ENCODE results near the gene GVQW3. TPM values are rescaled to one million over a fixed set of nuclear protein-coding genes. Genes with fewer than 3 reads are reported as not detected.

Gene GVQW3
- total RNA-seq, 1 experiment from 2014 or later: 15.8 TPM

DNA sequence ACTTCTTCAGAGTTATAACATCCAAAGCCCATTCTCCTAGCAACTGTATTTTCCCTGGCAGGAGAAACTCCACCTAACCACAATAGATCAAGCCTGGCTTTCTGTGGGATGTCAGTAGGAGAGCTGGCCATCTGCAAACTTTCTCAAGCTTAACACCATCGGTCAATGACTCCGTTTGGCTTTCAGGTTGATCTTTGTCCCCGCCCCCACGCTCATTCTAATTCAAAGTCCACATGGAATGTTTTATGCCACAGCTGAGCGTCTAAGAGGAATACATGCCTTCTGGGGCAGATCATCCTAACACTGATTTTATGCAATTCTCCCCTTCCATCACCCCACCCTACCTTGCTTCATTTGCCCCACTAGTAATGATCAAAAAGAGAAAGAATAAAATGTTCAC, 4.8 kb downstream of the GVQW3 start:
- intact Hi-C loops (cut with micrococcal nuclease; ENCODE audit: unreplicated experiment): no loop called here
- no peaks in the 10 kb centered on the region for H3K9me3 Mint-ChIP-seq (ENCODE audit: unreplicated experiment)
- TF ChIP-seq, protein P1, sequence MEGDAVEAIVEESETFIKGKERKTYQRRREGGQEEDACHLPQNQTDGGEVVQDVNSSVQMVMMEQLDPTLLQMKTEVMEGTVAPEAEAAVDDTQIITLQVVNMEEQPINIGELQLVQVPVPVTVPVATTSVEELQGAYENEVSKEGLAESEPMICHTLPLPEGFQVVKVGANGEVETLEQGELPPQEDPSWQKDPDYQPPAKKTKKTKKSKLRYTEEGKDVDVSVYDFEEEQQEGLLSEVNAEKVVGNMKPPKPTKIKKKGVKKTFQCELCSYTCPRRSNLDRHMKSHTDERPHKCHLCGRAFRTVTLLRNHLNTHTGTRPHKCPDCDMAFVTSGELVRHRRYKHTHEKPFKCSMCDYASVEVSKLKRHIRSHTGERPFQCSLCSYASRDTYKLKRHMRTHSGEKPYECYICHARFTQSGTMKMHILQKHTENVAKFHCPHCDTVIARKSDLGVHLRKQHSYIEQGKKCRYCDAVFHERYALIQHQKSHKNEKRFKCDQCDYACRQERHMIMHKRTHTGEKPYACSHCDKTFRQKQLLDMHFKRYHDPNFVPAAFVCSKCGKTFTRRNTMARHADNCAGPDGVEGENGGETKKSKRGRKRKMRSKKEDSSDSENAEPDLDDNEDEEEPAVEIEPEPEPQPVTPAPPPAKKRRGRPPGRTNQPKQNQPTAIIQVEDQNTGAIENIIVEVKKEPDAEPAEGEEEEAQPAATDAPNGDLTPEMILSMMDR (IDR thresholded peaks at IDR 0.05; ENCODE audit: insufficient read depth in 1 of 2, low read depth in 1 of 2, low read length in 1 of 2, severe bottlenecking in 1 of 2, unreplicated experiment in 1 of 2): no peak
- CTCF ChIA-PET: interaction anchor here (1.2 kb wide), 1 partner anchor 60 kb away, joined by 6 read pairs; no protein-coding TSS in a partner anchor
- H3K4me3 ChIP-seq (ENCODE audit: low read depth, low read length): no peak overlapping the region
- H3K36me3 ChIP-seq (ENCODE audit: control insufficient read depth, insufficient read depth, low read length): no peaks in the 10 kb centered on the region
- POLR2A ChIA-PET: no interaction called here
- peaks cover 27% of the 10 kb centered on the region for H3K4me1 Mint-ChIP-seq (ENCODE audit: low read depth, unreplicated experiment)
- BruUV-seq (replicated peaks): no TSS peak
- no peak overlapping the region for H3K27ac Mint-ChIP-seq (ENCODE audit: unreplicated experiment)
- H3K36me3 Mint-ChIP-seq (ENCODE audit: insufficient read depth, unreplicated experiment): peaks cover 6% of the 10 kb centered on the region
- H3K27me3 Mint-ChIP-seq (ENCODE audit: insufficient read depth, unreplicated experiment): no peaks in the 10 kb centered on the region
- no peak overlapping the region for H3K4me3 Mint-ChIP-seq (ENCODE audit: unreplicated experiment)
- no peaks in the 10 kb centered on the region for H3K9me3 ChIP-seq
- H3K4me1 ChIP-seq: peaks cover 21% of the 10 kb centered on the region
- peak; percentile 56 to 57 for DNase-seq
- no peaks in the 10 kb centered on the region for H3K27me3 ChIP-seq (replicated peaks; ENCODE audit: control insufficient read depth, insufficient read depth, low read length)

GRCh38 chr11:76388408-76388807, 7.3 kb downstream of the GVQW3 start:
- peaks cover 15% of the 10 kb centered on the region for H3K4me1 Mint-ChIP-seq (ENCODE audit: low read depth, unreplicated experiment)
- TF ChIP-seq, protein P1 (IDR thresholded peaks at IDR 0.05; ENCODE audit: insufficient read depth in 1 of 2, low read depth in 1 of 2, low read length in 1 of 2, severe bottlenecking in 1 of 2, unreplicated experiment in 1 of 2): no peak
- H3K36me3 Mint-ChIP-seq (ENCODE audit: insufficient read depth, unreplicated experiment): peaks cover 4% of the 10 kb centered on the region
- intact Hi-C loops (cut with micrococcal nuclease; ENCODE audit: unreplicated experiment): no loop called here
- Histone ChIP-seq H3K36me3 (ENCODE audit: control insufficient read depth, insufficient read depth, low read length) (no peaks in the 10 kb centered on the region), H3K4me1 (peaks cover 13% of the 10 kb centered on the region), H3K9me3 (no peaks in the 10 kb centered on the region), H3K27me3 (replicated peaks; ENCODE audit: control insufficient read depth, insufficient read depth, low read length) (no peaks in the 10 kb centered on the region), H3K4me3 (ENCODE audit: low read depth, low read length) (no peak overlapping the region)
- POLR2A ChIA-PET: no interaction called here
- no peaks in the 10 kb centered on the region for H3K9me3 Mint-ChIP-seq (ENCODE audit: unreplicated experiment)
- CTCF ChIA-PET: no interaction called here
- no peak overlapping the region for H3K27ac Mint-ChIP-seq (ENCODE audit: unreplicated experiment)
- no TSS peak for BruUV-seq (replicated peaks)
- H3K4me3 Mint-ChIP-seq (ENCODE audit: unreplicated experiment): no peak overlapping the region
- H3K27me3 Mint-ChIP-seq (ENCODE audit: insufficient read depth, unreplicated experiment): no peaks in the 10 kb centered on the region
- no peak for DNase-seq

DNA sequence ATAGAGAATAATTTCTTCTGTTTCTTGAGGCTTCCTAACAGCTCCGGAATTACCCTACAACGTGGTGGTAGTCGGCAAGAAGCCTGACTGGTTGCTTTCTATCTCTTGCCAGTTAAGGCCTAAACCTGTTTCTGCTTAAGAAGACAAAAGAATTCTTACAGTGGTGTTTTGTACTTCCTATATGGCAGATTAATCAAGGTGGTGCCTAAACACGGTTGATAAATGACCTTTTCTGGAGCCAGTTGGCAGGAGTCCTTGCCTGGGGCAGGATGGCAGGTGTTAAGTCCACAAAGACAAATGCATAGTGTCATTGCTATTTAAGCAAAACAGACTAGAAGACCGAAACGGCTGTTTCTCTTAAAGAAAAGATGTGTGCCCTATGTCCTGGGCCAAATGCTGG, 9.9 kb downstream of the GVQW3 start:
- Histone ChIP-seq H3K27me3 (replicated peaks; ENCODE audit: control insufficient read depth, insufficient read depth, low read length) (no peaks in the 10 kb centered on the region), H3K9me3 (no peaks in the 10 kb centered on the region), H3K4me1 (peaks cover 3% of the 10 kb centered on the region), H3K36me3 (ENCODE audit: control insufficient read depth, insufficient read depth, low read length) (no peaks in the 10 kb centered on the region), H3K4me3 (ENCODE audit: low read depth, low read length) (no peak overlapping the region)
- POLR2A ChIA-PET: no interaction called here
- no peak for DNase-seq
- CTCF ChIA-PET: no interaction called here
- no peak overlapping the region for H3K27ac Mint-ChIP-seq (ENCODE audit: unreplicated experiment)
- H3K9me3 Mint-ChIP-seq (ENCODE audit: unreplicated experiment): no peaks in the 10 kb centered on the region
- peaks cover 6% of the 10 kb centered on the region for H3K4me1 Mint-ChIP-seq (ENCODE audit: low read depth, unreplicated experiment)
- peaks cover 5% of the 10 kb centered on the region for H3K36me3 Mint-ChIP-seq (ENCODE audit: insufficient read depth, unreplicated experiment)
- BruUV-seq (replicated peaks): no TSS peak
- H3K4me3 Mint-ChIP-seq (ENCODE audit: unreplicated experiment): no peak overlapping the region
- intact Hi-C loops (cut with micrococcal nuclease; ENCODE audit: unreplicated experiment): no loop called here
- no peaks in the 10 kb centered on the region for H3K27me3 Mint-ChIP-seq (ENCODE audit: insufficient read depth, unreplicated experiment)
- TF ChIP-seq, protein P1 (IDR thresholded peaks at IDR 0.05; ENCODE audit: insufficient read depth in 1 of 2, low read depth in 1 of 2, low read length in 1 of 2, severe bottlenecking in 1 of 2, unreplicated experiment in 1 of 2): no peak

All from Caco-2 (cell line).